RPMI8226 (cell line): ENCODE data around the gene RBFOX1.

Source experiments
- DNase-seq: peaks from one replicate; pipeline ENCODE4 v3.0.0-alpha.2; 2015

Gene RBFOX1

DNA sequence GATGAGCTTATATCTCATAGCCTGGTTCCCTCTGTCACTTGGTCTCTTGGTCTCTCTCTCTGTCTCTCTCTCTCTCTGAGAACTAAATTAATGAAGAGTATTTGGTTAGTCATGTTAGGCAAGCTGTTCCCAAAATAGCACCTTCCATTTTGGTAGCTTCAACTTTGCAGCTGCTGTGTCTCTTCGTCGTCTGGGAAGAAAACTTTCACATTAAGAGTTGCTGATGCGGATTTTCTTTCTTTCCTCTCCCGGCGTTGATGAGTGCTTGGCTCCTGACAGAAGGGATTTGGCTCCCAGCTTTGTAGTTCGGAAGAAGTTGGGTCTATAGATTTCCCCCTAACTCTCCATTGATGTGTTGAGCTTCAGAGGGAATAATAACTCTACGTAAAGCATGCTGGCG lies at the start of gene RBFOX1:
RBFOX1 (plus strand) TSS at position 235 of the 400 bp plus-strand sequence.
- no peak for DNase-seq

DNA sequence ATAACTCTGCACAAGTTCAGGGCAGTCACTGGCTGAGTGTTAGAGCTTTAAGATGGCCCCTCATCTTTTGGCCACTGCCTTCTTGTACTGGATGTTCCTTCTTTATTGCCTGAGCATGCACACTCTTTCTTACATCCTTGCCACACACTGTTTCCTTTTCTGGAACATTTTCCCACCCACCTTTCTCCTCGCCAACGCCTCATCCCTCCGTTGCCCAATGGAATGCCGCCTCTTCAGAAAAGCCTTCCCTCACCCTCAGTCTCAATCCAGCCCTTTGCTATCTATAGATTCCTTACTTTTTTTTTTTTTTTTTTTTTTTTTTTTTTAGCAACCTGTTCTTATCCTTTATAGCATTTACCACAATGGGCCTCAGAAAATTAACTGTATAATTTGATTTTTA lies 47.9 kb upstream of the RBFOX1 start:
- DNase-seq: no peak

DNA sequence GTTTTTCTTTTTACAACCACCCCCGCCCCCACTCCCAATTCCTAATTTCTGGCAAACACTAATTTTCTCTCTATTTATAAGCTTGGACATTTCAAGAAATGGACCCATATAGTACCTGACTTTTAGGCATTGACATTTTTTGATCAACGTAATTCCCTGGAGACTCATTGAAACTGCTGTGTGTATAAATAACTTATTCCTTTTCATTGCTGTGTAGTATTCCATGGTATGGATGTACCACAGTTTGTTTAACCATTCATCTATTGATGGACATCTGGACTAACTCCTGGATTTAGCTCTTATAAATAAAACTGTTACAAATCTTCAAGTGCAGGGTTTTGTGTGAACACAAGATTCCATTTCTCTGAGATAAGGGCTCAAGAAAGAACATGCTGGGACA lies 47.1 kb upstream of the RBFOX1 start:
- no peak for DNase-seq

DNA sequence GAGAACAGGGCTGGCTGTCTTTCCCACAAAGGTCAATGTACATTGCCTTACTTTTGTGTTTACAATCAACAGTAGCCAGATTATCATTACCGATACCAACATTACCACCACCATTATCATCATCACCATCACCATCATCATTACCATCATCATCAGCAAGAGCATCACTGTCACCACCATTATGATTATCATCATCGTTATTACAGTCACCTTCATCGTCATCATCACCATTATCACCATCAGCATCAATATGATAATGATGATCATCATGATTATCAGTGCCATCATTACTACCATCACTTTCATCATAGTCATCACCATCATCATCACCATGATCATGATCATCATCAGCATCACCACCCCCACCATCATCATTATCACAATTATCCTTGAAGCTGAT lies 43.3 kb upstream of the RBFOX1 start:
- no peak for DNase-seq

DNA sequence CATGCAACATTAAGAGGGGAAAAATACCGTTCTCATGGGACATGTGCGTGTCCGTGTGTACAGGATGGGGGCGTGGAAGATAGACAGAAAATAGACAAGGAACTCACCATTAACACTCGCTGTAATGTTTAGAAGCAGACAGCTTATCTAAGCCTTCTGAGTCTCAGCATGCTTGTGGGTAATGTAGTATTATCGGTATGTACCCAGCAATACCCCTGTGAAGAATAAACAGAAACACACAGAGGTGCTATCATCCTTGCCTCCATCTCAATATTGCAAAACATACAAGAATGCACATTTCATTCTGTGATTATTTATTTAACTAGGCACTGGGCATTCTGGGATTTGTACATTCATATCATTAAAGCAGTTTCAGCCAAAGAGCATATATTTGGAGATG lies 42.0 kb upstream of the RBFOX1 start:
- DNase-seq: no peak

DNA sequence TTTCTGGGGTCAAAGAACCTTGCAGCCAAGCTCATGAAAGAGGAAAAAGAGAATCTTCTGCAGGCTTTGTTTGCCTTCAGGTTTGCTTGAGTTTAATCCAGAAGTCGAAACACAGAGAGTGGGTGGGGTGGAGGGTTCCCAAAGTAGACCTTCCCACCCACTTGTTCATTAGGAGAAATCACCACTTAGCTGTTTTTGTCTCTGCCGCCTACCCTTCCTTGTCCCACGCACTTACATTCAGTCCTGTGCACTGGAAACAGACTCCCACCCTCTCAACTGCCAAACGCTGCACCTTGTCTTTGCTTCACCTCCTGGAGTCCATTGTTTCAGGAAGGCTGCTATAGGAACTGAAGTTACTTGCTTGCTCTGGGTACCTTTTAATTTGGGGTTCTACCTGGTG lies 38.6 kb upstream of the RBFOX1 start:
- DNase-seq: no peak

DNA sequence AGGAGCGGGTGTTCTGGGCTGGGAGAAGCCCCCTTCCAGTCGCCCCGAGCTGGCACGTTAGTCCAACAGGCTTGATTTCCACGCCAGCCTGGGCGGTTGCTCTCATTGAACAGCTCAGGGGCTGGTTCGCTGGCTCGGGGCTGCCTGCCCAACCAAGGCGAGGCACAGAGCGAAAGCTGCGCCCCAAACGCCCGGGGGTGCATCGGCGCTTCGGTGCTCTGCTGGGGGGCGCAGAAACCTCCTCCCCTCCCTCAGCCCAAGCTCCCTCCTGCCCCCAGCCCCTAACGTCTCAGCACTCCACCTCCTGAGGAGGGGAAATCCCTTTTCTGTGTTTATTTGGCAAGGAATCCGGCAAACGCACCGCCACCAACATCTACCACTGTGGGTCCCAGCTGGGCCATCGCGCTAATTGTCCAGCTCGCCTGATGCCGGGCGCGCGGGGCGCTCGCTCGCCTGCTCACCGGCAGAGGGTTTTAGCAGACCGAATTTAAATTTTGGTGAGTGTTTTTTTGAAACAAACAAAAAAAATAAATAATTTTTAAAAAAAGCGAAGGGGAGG lies 29.5 kb upstream of the RBFOX1 start:
- no peak for DNase-seq

DNA sequence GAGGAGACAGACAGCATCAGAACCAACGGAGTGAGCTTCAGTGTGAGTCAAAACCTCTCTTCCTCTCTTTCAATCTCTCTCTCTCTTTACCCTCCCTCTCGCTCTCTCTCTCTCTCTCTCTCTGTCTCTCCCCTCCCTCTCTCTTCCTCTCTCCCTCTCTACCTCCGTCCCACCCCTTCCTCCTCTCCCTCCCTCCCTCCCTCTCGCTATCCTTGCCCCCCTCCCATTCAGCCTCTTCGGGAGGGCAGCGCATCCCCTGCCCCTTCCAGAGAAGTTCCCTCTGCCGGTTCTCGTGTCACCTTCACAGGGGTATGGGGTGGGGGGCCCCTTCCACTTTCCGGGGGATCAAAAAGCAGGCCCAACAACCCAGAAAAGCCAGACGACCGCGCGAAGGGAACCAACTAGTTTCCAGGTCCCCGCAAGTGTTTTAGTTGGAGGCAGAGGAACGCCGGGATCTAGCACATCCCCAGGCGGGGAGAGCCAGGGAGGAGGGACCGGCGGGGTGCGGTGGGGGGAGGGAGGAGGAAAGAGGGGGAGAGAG lies 28.9 kb upstream of the RBFOX1 start:
- no peak for DNase-seq

DNA sequence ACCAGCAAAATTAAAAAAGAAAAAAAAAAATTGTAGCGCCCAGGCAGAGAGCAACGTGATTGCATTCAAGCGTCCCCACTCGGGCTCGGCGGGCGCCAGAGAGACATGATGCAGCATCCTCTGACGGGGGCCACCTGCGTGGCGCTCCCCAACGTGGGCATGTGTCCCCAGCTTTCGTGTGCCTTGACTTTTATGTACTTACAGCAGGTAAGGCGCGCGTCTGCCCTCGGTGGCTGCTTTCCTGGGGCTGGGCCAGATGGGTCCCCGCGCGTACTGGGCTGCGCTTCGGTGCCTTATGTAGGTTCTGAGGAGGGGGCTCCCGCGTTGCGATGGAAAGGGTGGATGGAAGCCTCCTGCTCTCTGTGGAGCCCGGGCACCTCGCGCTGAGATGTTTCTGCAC lies 28.4 kb upstream of the RBFOX1 start:
- DNase-seq: no peak

DNA sequence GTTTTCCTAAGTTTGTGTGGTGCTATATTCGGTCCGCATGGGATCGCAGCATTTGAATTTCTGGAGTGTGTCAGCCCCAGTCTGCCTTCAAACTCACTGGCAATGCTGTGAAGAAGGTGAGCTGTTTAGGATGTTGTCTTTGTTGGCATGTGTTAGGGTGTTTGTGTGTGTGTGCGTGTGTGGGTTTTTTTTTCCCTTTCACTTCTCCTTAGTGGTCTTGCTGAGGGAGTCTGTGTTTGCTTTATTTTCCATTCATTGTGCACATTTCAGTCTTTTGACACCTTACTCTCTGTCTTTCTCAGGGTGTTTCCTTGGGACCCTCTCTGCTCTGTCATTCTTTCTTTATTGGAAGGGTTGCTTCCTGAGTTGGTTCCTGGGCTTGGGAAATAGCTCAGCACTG lies 27.7 kb upstream of the RBFOX1 start:
- DNase-seq: no peak

DNA sequence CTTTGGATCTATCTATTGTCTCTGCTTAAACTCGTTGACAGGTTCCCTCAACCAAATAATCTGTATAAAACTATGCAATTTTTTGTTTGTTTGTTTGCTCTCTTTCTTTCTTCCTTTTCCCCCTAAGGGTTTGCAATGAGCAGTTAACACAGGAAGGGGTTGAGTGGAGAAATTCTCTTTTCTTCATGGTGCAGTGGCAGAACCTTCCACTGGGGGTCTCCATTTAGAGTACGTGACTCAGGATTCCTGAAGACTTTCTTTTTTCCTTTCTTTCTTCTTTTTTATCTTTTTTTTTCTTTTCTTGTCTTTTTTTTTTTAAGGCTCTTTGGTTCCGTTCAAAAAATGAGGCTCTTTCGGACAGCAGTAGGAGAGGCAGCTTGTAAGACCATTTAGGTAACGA lies 19.5 kb upstream of the RBFOX1 start:
- peak; percentile 11 for DNase-seq

DNA sequence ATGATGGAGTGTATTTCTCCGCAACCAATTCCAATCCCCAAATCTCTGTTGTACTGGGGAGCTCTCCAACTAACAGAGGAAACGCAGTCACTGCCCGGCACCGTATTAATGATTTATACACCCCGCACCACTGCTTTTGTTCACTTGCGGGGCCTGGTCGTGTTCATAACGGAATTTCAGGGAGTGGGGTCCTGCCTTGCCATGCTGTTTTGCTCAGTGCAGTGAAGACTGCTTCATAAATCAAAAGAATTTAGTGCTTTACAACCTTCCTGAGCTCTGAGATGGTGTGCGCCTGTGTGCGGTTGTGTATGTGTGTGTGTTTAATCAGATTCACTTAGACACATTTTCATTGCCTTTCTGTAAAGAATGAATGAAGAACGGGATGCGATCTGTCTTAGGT lies 18.5 kb upstream of the RBFOX1 start:
- DNase-seq: no peak

DNA sequence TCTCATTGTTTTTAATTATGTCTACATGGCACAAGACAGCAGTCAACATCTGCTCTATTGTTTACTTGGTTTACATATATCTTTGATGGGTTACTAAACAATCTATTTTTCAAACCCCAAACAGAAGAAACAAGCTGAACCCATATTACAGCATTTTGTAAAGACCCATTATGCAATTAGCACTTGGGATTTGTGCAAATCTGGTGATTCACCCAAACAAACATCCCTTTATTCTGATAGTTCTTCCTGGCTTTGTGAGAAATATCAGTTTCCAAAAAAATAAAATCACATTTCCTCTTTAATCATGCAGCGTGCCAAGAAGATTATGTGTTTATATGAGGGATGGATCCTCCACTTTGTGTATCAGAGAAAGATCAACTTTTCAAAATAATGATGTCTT lies 16.8 kb upstream of the RBFOX1 start:
- DNase-seq: no peak

DNA sequence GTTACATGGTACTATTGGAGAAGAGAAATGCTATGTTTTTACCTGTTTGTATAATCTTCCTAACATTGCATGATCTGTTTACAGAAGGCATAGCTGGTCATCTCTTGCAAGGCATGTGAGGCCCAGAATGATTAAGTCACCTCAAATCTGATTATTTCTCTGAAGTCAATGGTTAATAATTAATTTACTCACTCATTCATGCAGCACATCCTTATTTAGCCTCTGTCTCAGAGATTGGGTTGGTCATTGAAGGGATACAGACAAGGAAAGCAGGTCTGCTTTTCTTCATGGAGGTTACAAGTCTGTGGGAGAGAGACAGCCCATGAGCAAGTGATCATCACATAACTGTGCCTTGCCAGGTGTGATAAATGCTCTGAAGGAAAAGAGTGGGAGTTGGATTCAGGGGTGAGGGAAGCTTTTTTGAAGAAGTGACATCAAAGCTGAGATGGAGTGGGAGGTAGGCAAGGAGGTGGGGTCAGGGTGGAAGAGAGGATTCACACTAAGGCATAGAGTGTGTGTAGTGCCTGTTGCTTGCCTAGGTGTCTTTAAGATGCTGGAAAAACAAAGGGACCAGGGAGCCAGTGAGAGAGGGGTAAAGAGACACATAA lies 16.3 kb upstream of the RBFOX1 start:
- no peak for DNase-seq

DNA sequence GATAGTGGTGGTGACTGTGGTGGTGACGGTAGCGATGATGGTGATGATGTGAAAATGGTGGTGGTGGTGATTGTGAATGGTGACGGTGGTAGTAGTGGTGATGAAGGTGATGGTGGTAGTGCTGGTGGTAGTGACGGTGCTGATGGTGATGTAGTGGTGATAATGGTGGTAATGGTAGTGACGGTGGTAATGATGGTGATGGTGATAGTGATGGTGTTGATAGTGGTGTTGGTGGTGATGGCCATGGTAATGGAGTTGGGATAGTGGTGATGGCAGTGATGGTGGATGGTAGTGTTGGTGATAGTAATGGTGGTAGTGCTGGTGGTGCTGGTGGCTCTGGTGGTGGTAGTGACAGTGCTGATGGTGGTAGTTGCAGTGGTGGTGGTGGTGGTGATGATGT lies 14.7 kb upstream of the RBFOX1 start:
- no peak for DNase-seq

DNA sequence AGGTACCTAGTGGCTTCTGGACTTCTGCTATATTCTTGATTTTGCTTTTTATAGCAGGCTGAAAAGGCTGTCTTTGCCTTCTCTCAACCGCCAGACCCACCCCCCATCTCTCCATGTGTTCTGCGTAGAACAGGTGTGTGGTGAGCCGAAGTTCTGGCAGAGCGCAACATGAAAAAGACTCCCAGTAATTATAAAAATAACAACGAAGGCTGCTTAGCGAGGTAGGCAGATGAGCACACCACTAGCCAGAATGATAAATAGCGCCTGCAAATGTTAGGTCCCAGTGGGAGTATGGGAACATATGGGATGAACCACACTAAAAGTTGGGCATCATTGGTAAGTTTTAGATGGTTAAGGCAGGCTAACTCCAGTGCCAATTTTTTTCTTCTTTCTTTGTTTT lies 14.0 kb upstream of the RBFOX1 start:
- no peak for DNase-seq

DNA sequence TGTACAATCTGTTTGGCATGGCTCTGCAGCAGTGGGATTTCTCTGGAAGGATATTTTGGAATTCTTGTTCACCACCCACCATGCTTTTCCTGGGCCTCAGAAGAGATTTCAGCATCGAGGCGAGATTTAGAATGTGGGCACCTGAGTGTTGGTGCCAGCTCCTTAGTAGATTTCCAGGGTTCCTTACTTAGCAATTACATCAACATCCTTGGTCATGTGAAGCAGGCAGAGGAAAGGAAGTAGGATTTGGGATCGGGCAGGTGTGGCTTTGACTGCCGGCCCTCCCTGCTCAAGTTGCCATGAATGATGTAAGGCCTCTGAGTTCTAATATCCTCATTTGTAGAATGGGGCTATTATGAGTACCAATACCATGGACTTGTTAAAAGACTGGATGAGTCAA lies 13.1 kb upstream of the RBFOX1 start:
- no peak for DNase-seq

DNA sequence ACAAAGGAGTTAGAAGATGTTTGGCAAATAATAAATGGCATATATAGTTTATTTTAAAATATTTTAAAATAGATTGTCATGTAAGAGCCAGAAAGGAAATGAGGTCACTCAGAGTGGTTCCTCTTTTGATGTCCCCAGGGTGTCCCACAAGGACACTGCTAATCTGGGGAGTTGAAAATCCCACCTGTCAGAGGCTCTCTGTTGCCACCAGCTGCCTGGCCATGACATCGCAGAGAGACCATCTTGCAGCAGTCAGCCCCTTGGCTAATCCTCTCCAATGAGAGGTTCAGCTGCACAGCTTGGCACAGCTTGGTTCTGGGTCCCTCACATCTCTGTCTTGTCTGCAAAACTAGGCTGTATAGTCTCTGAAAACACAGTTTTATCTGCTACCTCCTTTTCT lies 11.0 kb upstream of the RBFOX1 start:
- DNase-seq: peak; percentile 9

DNA sequence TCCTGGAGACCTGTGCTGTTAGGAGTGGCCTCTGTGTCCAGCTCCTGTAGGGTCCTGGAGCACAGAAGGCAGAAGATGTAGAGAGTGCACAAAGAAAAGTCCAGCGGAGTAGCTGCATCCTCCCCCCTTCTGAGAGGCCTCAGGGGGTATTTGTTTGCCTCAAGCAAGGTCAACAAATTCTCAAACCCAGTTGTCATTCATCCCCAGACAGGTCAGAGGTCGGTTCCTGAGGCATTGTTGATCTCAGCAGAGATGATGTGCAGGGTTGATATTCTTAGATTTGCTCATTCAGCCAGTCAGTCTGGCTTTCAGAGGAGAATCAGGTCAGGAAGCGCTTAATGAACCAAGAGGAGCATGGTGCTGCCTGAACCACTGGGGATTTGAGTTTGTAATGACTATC lies 8.3 kb upstream of the RBFOX1 start:
- DNase-seq: no peak

DNA sequence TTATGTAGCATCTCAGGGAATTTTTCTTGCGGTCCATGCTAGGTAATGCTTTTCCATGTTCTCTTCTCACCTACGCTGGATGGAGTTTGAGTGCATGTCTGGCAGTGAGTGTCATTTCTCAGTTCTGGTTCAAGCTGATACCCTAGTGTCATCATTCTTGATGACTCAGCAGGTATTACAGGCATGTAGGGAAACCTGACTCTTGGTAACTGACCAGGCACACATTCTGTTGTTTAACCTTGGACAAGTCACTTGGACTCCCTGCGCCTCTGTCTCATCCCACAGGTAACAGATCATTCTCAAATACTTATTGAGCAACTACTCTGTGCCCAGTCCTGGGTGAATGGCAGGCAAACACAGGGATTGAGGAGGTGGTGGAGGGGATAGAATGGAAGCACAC lies 6.8 kb upstream of the RBFOX1 start:
- DNase-seq: no peak

DNA sequence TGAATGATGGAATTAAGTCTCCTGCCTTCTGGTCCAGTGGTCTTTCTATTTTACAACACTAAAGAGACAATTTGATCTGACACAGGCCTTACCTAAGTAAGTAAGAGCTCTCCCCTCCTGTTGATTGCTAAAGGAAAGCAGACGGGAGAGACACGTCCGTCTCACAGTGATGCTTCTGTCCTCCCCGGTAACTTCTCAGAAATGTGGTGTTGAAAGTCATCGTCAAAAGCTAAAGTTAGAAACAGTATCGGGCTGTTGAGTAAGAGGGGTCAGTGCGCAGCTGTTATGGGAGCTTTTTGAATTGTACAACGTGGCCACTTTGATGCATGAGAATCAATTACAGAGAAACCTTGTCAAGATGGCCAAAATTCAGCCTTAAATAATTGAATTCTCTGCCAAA lies 1.9 kb upstream of the RBFOX1 start:
- DNase-seq: no peak

DNA sequence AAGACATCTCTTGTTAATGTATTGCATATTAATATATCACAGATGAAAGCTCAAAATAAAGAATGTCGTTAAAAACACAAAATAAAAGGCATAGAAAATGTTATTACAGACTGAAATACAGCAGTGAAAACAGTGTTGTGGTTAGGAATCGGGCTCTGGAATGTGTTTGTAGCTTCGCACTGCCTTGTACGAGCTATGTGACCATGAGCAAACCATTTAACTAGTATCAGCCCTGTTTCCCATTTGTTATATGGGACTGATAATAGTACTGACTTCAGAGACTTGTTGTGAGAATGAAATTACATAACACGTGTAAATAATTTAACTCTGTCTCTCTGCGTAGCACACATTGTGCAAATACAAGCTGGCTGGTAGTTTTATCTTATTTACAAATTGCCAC lies 648 bp upstream of the RBFOX1 start:
- DNase-seq: no peak

DNA sequence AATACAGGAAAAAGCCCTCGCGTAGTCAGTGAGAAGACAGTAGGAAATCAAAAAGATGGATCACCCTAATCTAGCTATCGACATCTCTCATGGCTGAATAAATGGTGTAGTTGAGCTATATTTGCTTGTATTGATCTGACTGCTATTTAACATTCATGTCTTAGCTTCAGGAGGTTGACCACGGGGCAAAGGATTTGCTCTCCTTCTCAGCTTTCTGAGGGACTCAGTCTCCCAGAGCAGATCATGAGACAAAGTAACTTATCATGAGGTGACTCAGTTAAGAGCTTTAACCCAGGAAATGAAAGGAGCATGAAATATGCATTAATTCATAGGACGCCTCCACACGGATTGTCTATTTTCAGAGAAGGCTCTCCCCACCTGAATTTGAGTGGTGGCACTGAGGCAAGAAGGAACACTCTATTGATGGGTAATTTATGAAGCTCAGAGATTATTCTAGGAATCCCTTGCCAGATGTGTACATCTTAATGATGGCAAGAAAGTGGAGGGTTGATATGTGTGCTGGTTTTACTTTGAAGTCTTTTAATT lies 608 bp downstream of the RBFOX1 start:
- DNase-seq: no peak

DNA sequence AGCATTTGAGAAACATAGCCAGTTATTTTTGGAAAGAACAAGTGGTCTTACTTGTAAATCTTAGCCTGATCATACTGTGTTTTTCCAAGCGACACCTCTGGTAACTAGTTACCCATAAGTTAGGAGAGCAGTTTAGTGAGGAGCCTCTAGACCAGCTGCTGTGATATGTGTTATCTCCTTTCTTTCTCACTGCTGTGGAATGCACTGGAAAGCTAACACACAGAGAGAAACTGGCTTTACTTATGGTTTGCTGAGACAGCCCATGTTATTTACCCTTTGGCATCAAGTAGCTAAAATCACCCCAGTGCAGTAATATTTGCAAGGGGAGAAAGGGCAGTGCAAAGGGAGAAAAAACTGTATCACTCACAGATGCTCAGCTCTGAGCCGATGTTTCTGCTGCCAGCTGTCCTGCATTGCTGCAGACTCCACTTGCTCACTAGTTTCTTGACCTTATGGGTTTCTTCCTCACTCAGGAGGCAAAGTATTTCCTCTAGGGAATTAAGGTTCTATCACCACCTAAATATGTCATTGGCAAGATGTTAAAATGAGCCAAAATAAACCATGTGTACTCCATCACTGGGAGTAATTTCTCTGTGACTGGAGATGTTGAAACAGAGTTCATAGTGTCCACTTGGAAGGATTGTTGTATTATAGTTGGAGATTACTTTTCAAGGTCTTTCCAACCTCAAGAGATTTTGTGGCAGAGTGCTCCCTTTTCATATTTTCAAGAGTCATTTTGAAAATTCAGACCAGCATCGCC lies 2.3 kb downstream of the RBFOX1 start:
- no peak for DNase-seq
